Spleen (tissue), 11 donors: ENCODE measurements around the gene RAB11A. TPM values are rescaled to one million over a fixed set of nuclear protein-coding genes. Genes with fewer than 3 reads are reported as not detected.

Experiments
- DNase-seq: peaks from one replicate; pipeline ENCODE4 v3.0.0-alpha.2; 2020
- H3K27ac ChIP-seq, 8 donors: fragments of 200-600 bp; sonication (generic) in 7 of 8; 1 replicate in 4 of 8; 2 replicates in 4 of 8; pipeline versions ENCODE4 v1.5.0 to v1.8.0; 2016 to 2021; ENCODE audit warnings: inconsistent platforms in 4 of 8, mild to moderate bottlenecking in 4 of 8, moderate library complexity in 1 of 8
- H3K27me3 ChIP-seq, 7 donors: fragments of 200-600 bp; sonication (generic) in 6 of 7; replicated peaks in 1 of 7; 1 replicate in 4 of 7; 2 replicates in 3 of 7; pipeline versions ENCODE4 v1.5.0 to v1.8.0; 2016 to 2021; ENCODE audit warnings: inconsistent platforms in 3 of 7, mild to moderate bottlenecking in 1 of 7
- H3K36me3 ChIP-seq, 6 donors: fragments of 200-600 bp; sonication (generic) in 5 of 6; 1 replicate in 4 of 6; 2 replicates in 2 of 6; pipeline versions ENCODE4 v1.5.0 to v1.8.0; 2016 to 2021; ENCODE audit warnings: inconsistent platforms in 2 of 6
- H3K4me1 ChIP-seq, 6 donors: fragments of 200-600 bp; sonication (generic) in 5 of 6; 1 replicate in 3 of 6; 2 replicates in 3 of 6; pipeline versions ENCODE4 v1.5.0 to v1.8.0; 2016 to 2021; ENCODE audit warnings: inconsistent platforms in 3 of 6
- H3K4me3 ChIP-seq, 8 donors: fragments of 200-600 bp; sonication (generic) in 7 of 8; 1 replicate in 4 of 8; 2 replicates in 4 of 8; pipeline versions ENCODE4 v1.5.0 to v1.8.0; 2016 to 2021; ENCODE audit warnings: inconsistent platforms in 4 of 8, mild to moderate bottlenecking in 4 of 8, moderate library complexity in 2 of 8
- H3K9me3 ChIP-seq, 8 donors: fragments of 200-600 bp; sonication (generic) in 7 of 8; 1 replicate in 4 of 8; 2 replicates in 4 of 8; pipeline versions ENCODE4 v1.5.0 to v1.8.0; 2016 to 2021; ENCODE audit warnings: inconsistent platforms in 4 of 8
- CTCF ChIP-seq, 11 experiments: fragments of 200-600 bp in 7 of 11; fragments of 450-650 bp in 4 of 11; sonication (generic) in 4 of 11; IDR thresholded peaks in 8 of 11; conservative IDR thresholded peaks in 3 of 11; 1 replicate in 7 of 11; 2 replicates in 4 of 11; pipeline versions ENCODE4 v1.4.0 to v1.8.0; 2016 to 2021; ENCODE audit warnings: antibody characterized with exemption in 11 of 11, inconsistent platforms in 4 of 11, mild to moderate bottlenecking in 1 of 11
- POLR2A ChIP-seq, 3 donors: fragments of 450-650 bp; IDR thresholded peaks; one replicate each; pipeline ENCODE4 v1.5.1; 2017; ENCODE audit warnings: antibody characterized with exemption in 3 of 3, mild to moderate bottlenecking in 1 of 3
- POLR2AphosphoS5 ChIP-seq, 3 donors: sonication (generic); formaldehyde crosslinking; IDR thresholded peaks; one replicate each; pipeline ENCODE4 v1.5.1; 2017; ENCODE audit warnings: antibody characterized with exemption in 3 of 3
- WGBS, 5 donors: extraction: QIAGEN DNeasy Blood & Tissue Kit in 3 of 5; methylation state at CpG; one replicate each; pipeline versions ENCODE4 v1.1.5 to v1.1.7; 2013 to 2018; 5-methylcytosine and 5-hydroxymethylcytosine counted together
- intact Hi-C: fragments of 100-400 bp; cut with DNase I; formaldehyde crosslinking; loops from one replicate; pipeline ENCODE4 v1.15.0; 2023; ENCODE audit warnings: low total_unique reads
- polyA plus RNA-seq, 3 donors: library from polyadenylated mRNA; stranded (reverse); fragments of 200-250 nt; gene quantifications; one replicate each; pipeline ENCODE4 v1.2.1, GENCODE V29; 2013
- total RNA-seq, 7 donors: library from RNA; depleted of rRNA in 3 of 7; stranded (reverse); fragments of >200 nt in 3 of 7; fragmentation: NEBNext Ultra II Directional in 4 of 7; extraction: Animal tissue kit (Norgen Biotek cat#: 25700) in 4 of 7; gene quantifications; one replicate each; pipeline versions ENCODE4 v1.1.0 to v1.2.1, GENCODE V29; 2016 to 2021
- donor health status: healthy with polysubstance abuse.
- donor health status: DM: no; HTN: no; CAD: no; lungs with moderate emphysema.
- donor health status: DM: no; HTN: no; CAD: no.
- donor health status: Bipolar disorder and iron deficiency.
- donor health status: healthy.
- donor health status: DM: no; HTN: no; CAD: no.
- donor health status: DM: yes; HTN: yes; CAD: no.

The RAB11A gene
- total and polyA plus RNA-seq, 10 donors: 86.7 to 313 (median 235) TPM

DNA sequence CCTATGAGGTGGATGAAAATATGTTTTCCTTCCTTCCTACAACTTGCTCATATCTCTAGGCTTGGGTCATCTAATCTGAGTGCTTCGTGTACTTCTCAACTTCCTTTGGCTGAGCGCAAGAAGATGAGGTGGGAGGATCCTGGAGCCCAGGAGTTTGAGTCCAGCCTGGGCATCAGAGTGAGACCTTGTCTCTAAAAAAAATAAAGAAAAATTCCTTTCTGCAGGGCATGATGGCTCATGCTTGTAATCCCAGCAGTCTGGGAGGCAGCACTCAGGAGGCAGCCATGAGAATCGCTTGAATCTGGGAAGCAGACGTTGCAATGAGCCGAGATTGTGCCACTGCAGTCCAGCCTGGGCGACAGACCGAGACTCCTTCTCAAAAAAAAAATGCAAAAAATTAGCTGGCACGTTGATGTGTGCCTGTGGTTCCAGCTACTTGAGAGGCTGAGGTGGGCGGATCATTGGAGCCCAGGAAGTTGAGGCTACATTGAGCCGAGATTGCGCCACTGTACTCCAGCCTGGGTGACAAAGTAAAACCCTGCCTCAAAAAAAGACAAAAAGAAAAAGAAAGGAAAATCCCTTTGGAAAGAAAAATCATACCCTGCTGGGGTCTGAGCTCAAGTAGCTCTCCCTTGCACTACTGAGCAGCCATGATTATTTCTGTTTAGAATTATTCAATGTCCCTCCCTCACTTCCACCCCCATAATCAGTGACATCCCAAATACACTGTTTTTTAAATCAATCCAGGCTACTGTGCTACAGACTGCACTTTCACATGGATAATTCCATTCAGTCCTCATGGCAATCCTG is 28.0 kb upstream of the RAB11A start:
- H3K36me3 ChIP-seq: no peaks in the 10 kb centered on the region
- no peaks in the 10 kb centered on the region for H3K9me3 ChIP-seq
- no peaks in the 10 kb centered on the region for H3K27me3 ChIP-seq
- 36 to 66% (median 44%) methylated on average over 11 of the region's 11 CpGs for WGBS, 5 donors
- intact Hi-C loops: no loop called here
- no peak for DNase-seq
- TF ChIP-seq POLR2A (IDR thresholded peaks at IDR 0.05): no peak
- no peak for TF ChIP-seq CTCF (IDR thresholded peaks at IDR 0.05 in 8 of 11, conservative IDR thresholded peaks at IDR 0.05 in 3 of 11)
- no peak for TF ChIP-seq POLR2AphosphoS5 (IDR thresholded peaks at IDR 0.05)
- H3K4me1 ChIP-seq: peaks cover 3 to 40% (median 18%) of the 10 kb centered on the region in 6 donors
- H3K4me3 ChIP-seq: peak overlapping the region in 2 of 8 donors; percentile 25 to 33
- peak overlapping the region in 6 of 8 donors; percentile 1 to 69 (median 46) for H3K27ac ChIP-seq

DNA sequence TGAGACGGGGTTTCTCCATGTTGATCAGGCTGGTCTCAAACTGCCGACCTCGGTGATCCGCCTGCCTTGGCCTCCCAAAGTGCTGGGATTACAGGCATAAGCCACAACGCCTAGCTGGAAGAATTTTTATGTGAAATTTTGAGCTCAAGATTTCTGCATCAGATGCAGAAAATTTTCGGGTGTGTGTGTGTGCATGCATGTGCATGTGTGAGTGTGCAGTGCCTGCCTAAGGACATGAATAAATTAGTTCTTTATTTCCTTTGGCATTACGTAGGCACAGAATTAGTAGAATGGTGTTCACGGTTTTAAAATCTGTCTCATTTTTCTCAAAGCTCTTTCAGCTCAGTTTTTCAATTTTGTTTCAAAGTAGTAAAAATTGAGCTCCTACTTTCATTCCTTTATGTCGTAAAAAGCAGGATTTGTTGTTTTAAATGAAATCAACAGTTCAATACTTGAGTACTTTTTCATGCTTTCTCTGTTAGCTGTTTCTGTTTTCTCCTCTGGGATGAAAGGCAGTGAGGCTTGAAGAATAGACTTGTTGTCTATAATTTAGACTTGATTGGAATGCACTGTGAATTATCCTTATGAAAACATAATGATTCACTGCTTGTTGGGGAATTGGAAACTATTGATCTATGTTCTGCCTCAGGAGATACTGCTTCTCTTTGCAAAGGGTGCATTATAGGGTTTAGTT is 23.3 kb upstream of the RAB11A start:
- no peaks in the 10 kb centered on the region for H3K27me3 ChIP-seq
- intact Hi-C loops: no loop called here
- TF ChIP-seq CTCF (IDR thresholded peaks at IDR 0.05 in 8 of 11, conservative IDR thresholded peaks at IDR 0.05 in 3 of 11) (no peak), POLR2AphosphoS5 (IDR thresholded peaks at IDR 0.05) (no peak), POLR2A (IDR thresholded peaks at IDR 0.05) (no peak)
- peaks cover 0 to 10% (median 5%) of the 10 kb centered on the region in 6 donors for H3K4me1 ChIP-seq
- H3K9me3 ChIP-seq: no peaks in the 10 kb centered on the region
- WGBS, 5 donors: 82 to 92% (median 86%) methylated on average over 9 of the region's 9 CpGs
- H3K27ac ChIP-seq: no peak overlapping the region
- H3K4me3 ChIP-seq: no peak overlapping the region
- DNase-seq: no peak
- no peaks in the 10 kb centered on the region for H3K36me3 ChIP-seq

GRCh38 chr15:65847989-65848388 is 21.3 kb upstream of the RAB11A start:
- Histone ChIP-seq H3K27ac (no peak overlapping the region), H3K4me3 (no peak overlapping the region), H3K4me1 (no peaks in the 10 kb centered on the region), H3K9me3 (no peaks in the 10 kb centered on the region), H3K27me3 (no peaks in the 10 kb centered on the region), H3K36me3 (no peaks in the 10 kb centered on the region)
- intact Hi-C loops: no loop called here
- TF ChIP-seq CTCF (IDR thresholded peaks at IDR 0.05 in 8 of 11, conservative IDR thresholded peaks at IDR 0.05 in 3 of 11): no peak
- TF ChIP-seq POLR2A (IDR thresholded peaks at IDR 0.05): no peak
- no peak for TF ChIP-seq POLR2AphosphoS5 (IDR thresholded peaks at IDR 0.05)
- no peak for DNase-seq

GRCh38 chr15:65851981-65852380 is 17.3 kb upstream of the RAB11A start:
- TF ChIP-seq CTCF (IDR thresholded peaks at IDR 0.05 in 8 of 11, conservative IDR thresholded peaks at IDR 0.05 in 3 of 11) (no peak), POLR2A (IDR thresholded peaks at IDR 0.05) (no peak)

More at GRCh38 chr15:65851981-65852380, 17.3 kb upstream of the RAB11A start:
- Histone ChIP-seq H3K27me3 (no peaks in the 10 kb centered on the region), H3K4me1 (peaks cover 0 to 4% (median 0%) of the 10 kb centered on the region in 6 donors), H3K27ac (no peak overlapping the region), H3K4me3 (no peak overlapping the region), H3K36me3 (no peaks in the 10 kb centered on the region), H3K9me3 (no peaks in the 10 kb centered on the region)
- intact Hi-C loops: loop anchor here (10.0 kb wide), 1 partner anchor 217 kb away; no protein-coding TSS in a partner anchor
- no peak for DNase-seq
- WGBS, 5 donors: 86 to 97% (median 90%) methylated on average over 5 of the region's 5 CpGs
